HG03469 (cell line): ENCODE data around the gene MRPL1.
A peak's percentile ranks its signal among the peaks of the same experiment; 100 is the strongest.

ENCODE experiments used
- ATAC-seq: cut with Tn5 transposase; IDR thresholded peaks from one replicate; pipeline ENCODE4 v1.9.1; 2021; ENCODE audit warnings: mild to moderate bottlenecking, moderate library complexity, moderate number of reproducible peaks; ENCODE audit not compliant: unreplicated experiment

MRPL1 gene

DNA sequence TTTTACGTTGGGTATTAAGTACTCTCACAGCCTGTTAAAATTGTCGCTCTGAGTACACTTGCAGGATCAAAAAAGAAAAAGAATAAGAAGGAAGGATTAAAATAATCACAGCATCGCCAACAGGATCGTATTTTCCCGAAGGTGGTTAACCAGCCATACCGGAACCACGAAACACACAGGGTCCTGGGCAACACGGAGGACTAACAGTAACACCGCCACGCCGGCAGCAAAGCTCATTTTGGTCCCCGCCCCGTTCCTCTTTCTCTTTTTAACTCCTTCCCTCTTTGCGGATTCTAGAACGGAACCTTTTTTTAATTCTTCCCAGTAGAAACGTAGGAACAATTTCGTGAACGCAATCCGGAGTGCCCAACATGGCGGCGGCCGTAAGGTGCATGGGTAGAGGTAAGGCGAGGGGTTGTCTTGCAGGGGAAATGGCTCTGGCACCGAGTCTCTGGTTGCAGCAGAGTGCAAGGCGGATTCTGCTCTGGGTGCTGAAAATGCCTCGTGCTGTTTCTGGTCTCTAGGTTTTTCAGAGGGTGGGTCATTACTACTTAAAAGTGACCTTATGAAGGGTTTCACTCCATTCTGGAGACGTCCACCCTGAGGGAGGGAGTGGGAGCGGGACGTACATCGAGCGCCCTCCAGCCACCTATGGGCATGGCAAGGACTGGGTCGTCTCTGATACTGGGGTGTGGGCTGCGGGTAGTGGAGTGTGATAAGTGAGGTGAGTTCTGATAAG is at the start of gene MRPL1:
MRPL1 (plus strand) TSS at position 353 of the 739 bp plus-strand sequence; CDS start at position 372, 19 bp downstream.
- peak; percentile 69 for ATAC-seq

DNA sequence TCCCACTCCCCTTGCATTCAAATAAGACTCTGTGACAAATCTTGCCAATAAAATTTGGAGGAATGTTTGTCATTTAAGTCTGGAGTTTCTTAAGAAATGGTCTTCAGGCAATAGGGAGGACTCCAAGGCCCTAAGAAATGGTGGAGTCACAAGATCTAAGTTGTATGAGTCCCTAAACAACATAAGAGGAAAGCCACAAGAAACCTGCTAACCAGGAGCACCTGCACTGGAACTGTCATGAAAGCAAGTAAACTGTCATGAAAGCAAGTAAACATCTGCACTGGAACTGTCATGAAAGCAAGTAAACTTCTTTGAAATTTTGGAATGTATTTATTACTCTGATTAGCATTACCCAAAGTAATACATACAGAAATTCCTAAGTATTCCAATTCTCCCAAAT is 47.0 kb upstream of the MRPL1 start:
- no peak for ATAC-seq

DNA sequence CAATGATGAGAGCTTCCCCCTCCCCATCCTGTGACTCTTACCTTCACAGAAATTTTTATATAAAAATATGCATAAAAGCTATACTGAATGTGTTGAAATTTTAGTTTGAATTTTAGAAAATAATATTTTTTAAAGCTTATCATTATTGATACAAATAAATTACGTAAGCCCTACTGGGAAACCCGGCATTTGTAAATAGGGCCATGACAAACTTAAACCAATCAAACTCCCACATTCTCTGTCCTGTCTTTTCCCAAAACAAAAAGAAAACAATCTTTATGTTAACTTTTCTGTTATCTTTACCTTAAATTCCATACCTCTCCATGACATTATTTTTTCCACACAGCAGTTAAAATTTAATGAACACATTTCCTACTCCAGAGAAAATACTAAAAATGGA is 46.1 kb upstream of the MRPL1 start:
- no peak for ATAC-seq

DNA sequence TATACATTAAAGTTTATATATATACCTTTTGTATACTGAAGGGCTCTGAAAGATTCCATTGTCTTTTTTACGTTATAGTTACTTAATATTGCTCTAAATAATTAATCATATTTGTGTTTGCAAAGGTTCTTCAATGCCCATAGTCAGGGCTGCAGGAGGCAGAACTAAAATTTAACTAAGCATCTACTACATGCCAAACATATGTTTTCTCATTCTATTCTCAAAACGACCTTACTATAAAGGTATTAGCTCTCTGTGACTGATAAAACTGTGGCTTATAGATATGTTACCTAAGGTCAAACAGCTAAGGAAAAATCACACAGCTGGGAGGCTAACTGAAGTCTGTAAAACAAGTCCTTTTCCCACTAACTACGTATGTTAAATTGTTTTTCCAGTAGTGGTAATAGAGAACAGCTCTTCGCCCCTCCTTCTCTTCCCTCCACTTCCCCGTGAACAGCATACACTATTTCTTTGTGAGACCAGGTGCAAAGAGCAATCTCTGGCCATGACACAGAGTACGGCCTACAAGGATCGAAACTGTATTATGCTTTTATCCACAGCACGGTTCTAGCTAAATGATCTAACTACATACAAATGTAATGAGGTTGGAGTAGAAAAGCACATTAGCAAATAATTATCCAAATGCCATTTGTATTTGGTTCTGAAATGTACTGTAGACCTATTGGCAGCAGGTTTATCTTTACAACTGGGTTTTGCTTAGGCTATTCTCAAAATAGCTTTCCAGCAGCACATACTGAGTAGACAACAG is 45.1 kb upstream of the MRPL1 start:
- ATAC-seq, result no peak

DNA sequence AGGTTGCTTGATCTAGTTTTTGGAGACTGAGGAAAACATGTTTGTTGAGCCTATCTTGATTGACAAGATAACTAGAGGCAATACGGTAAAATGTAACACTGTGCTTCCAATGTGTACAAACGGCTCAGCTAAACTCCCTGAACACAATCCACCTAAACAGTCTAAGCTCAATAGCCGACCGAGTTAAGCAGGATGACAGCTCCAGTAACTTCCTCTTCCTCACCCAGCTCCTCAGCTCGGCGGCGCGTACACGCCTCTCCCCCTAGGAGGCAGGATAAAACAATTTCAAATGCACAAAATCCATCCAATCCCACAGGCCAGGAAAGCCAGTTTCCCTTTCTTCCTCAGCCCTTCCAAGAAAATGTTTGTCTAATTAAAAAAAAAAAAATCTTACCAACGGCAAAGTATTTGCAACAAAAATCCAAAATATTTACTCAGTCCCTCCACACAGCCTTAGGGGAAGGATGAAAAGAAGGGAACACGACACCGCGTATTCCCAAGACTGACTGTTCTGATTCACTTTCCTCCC is 44.5 kb upstream of the MRPL1 start:
- ATAC-seq, result no peak

DNA sequence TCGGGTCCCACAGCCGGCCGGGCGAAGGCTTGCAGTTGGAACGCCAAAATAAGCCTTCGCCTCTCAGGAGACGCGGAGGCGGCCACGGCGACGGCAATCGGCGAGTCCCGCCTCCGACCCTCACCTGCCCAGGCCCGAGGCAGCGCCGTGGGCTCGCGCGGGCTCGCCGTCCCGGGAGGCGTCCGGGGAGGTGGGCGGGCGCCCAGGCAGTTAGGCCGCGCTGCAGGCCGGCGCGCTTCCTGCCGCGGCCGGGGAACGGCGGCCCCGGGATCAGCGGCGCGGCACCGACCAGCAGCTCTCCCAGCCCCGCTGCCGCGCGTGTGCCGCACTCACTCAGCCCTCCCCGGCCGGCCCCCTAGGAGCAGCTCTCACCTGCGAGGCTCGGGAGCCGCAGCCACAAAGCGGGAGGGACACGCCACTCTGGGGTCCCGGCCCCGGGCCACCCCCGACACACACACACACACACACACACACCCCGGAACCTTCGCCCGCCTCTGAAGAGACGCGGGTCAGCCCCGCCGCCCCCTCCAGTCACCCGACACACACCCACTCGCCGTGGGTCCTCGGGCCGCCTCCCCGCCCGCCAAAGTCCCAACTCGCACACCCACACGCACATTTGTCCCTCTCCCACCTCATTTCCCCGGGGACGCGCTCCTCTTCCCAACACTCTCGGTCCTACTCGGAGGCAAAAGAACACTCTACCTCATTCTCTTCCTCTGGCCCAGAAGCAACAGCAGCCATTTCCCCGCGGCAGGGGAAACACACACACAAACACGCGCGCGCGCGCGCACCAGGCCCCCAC is 43.8 kb upstream of the MRPL1 start, which contains the start of gene CNOT6L:
CNOT6L (minus strand) TSS at position 767 of the 802 bp plus-strand sequence; CDS start at position 707, 60 bp downstream.
- ATAC-seq, result no peak

DNA sequence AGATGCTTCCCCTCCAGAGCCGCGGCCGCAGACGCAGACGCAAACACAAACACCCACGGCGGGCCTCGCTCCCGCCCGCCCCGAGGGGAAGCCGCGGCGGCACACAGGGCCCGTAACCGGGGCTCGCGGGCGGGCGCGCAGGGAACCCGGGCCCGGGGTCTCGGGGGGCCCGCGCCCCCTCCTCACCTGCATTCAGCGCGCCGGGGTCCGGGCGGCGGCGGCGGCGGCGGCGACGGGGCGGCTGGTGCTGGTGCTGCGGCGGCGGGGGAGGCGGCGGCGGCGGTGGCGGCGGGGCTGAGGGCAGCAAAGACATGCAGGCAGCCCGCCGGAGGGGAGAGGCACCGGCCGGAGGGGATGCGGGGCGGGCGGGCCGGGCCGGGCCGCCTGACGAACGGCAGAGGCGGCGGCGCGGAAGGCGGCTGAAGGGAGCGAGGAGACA is 43.2 kb upstream of the MRPL1 start:
- ATAC-seq, result no peak

DNA sequence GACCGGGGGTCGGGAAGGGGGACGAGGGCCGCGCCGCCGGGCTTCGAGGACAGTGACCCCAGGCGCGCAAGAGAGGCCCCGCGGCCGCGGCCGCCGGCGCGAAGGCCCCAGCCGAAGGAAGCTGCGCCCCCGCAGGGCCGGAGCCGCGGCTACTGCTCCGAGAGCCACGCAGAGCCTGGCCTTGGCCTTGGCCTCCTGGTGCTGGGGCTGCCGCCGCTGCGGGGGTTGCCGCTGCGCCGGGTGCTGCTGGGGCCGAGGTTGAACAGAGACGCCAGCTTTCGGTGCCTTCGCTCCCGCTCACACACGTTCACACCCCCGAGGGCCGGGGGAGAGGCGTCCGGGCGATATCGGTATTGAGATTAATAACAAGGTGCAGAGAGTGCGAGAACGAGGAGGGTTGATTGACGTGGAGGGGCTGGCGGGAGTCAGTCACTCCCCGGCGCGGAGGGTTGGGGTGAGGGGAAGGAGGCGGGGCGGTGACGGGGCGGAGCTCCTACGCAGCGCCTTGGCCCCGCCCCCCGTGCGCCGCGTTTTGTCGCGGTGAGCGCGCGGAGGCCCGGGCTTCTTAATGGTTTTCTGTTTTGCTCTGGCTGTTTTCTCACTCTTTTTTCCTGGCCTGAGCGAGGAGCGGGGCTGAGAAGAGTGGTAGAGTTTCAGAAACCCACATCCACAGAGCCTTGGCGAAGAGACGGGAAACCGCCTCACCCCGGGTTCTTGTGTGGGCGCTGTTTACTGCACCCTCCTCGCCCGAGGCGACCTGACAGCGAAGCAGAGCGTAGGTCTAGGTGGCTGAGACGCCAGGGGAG is 42.6 kb upstream of the MRPL1 start:
- ATAC-seq, result peak; percentile 63

DNA sequence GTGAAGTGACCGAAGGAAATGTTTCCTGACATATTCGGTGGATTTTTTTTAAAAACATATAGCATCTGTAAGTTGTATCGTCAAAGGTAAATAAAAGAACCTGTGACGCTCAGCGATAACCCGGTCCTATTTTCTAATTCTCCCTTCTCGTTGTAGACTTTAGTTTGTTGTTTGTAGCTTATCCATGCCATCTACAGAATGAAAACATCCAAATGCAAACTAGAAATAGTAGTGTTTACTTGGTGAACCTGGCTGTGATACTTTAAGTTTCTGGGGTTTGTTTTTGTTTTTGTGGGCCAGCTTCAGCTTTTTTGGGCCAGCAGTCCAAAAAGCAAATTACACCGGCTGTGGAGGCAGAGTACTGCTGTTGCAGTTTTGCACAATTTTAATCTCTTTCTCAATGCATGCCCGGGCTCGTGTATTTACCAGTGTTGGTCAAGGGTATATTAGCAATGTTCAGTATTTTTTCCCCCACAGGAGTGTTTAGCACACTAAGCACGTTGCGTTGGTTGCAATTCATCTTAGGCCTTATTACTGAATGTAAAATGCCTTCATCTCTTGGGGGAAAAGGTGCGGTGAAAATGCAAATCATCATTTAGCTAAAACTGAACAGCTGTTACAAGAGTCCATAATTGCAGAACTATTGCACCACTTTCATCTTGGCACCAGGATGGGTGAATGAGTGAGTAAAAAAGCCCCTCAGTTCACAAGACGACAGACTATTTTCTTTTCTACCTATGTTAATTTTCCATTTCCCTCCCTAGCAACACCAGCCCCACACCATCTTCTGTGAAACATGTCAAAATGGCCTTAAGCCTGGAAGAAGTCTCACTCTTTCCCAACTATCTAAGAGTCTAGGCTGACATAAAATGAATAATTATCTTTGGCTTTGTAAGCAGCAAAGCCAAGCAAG is 41.7 kb upstream of the MRPL1 start:
- no peak for ATAC-seq

DNA sequence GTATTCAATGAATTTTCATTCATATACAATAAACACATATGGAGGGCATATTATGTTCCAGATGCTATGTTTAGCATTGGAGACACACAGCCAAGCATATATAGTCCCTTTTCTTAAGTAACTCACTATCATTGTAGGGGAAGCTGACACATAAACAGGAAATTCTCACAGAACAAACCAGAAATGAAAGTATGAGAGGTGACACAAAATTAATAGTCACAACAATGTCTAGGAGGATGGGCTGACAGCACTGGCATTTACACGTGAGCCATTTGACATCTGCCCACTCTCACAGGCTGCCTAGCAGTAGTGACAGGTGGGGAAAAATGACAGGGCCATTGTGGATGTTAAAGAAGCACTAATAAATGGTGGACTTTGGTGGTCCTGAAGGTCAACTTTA is 40.9 kb upstream of the MRPL1 start:
- ATAC-seq, result no peak

DNA sequence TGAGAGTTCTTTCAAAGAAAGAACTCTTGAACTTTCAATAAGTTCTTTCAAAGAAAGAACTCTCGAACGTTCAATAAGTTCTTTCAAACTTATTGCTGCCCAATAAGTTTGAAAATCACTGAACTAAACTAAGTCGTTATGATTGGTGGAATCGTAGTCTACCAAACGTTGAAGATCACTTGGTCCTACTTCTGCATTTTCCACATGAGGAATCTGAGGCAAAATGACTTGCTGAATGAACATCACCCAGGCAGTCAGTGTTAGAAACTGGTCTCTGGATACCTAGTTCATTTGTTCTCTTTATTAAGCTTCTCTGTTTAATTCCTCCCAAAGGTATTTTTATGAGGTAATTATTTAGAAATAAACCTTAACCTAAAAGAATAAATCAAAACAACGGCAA is 36.4 kb upstream of the MRPL1 start:
- no peak for ATAC-seq

DNA sequence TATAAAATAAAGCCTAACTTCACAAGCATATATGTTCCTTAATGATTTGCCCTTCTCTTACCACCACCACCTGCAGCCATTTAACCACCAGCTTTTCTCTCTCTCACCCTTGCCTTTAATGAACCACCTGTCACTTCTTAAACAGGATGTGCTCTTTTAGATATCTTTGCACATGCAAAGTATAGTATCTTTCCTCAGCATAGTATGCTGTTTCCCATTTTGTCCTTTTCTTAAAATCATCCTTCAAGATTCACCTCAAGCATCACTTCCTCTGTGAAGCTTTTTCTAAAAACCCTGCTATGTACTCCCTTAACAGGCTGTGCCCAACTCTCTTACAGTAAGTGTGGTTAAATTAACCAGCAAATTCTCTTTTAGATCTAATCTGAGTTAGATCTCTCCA is 35.3 kb upstream of the MRPL1 start:
- no peak for ATAC-seq

DNA sequence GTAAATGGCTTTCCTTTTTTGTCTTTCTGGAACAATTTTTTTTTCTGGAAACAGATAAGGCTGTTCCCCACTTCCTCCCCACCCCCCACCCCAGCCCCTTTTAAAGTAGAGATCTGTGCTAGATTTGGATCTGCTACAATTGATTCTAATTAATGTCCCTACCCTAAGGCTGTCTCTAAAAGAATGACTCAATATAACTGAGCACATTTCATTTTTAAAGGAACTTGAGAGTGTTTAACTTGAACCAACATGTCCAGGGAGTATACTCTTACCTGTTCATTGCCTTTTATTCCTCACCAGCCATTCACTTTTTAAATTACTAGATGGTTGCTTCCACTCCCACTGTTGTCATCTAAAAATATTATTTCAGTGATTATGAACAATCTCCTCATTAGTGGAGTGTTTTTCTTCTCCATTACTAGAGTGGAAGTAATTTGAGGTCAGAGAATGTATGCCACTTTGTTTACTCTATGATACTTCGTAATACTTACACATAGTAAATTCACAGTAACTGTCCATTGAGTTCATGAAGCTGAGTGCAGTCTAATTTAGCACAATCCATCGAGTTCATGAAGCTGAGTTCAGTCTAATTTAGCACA is 29.4 kb upstream of the MRPL1 start:
- ATAC-seq, result no peak

DNA sequence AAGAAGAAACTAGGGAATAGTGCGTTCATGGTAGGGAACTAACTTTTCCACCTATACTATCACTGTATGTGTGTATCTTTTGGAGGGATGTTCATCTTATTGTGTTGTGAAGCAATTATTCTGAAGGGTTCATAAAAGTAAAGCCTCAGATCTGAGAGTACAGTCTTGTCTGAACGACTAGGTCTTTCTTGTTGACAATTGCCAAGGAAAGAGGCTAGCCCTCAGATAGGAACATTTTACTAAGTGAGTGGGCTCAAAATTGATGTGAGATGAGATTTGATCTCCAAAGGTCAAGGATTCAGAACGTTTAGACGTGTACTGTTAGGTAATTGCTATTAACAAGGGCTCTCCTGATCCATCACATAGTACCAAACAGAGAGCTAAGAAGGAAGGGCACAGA is 28.2 kb upstream of the MRPL1 start:
- ATAC-seq, result no peak

DNA sequence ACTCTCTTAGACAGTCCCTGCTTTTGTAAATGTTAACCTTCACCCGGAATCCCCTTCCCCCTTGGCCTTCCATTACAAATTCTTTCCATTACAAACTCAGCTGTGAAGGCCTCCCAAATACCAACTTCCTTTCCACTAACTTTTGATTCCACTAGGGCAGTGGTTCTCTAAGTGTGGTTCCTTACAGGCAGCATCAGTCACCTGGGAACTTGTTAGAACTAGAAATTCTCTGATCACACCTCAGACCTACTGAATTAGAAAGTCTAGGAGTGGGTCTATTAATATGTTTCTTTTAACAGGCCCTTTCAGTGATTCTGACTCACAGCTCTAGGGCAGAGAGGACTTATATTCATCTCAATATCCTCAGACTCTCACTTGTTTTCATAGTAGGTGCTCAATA is 19.0 kb upstream of the MRPL1 start:
- ATAC-seq, result no peak

DNA sequence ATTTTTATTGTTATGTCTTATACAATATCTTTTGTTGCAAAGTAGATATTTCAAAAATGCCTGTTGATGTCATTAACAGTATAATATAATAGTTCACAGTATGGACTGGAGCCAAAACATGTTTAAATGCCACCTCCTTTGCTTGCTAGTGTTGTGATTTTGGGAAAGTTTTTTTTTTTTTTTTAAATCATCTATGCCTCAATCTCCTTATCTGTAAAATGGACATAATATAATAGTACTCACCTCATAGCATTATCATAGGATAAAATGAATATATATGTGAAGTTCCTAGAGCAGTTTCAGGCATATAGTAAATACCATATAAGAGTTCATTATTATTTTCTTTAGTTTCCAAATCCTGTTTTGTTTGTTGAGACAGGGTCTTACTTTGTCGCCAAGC is 18.3 kb upstream of the MRPL1 start:
- no peak for ATAC-seq

DNA sequence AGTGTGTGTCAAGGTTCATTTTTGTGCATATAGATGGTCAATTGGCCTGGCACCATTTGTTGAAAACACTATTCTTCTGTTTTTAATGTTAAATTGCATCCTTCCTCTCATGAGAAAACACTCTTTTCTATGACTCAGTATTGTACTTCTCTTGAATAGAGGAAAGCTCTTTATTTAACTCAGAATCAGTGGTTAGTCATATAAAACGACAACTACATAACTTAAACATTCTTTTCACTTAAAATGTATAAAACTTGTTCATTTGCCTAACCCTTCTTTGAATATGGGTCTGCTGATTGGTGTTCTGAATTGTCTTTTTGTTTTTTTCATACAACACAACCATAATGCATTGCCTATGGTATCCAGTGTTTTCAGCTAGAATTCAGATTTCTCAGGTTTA is 17.2 kb upstream of the MRPL1 start:
- no peak for ATAC-seq

DNA sequence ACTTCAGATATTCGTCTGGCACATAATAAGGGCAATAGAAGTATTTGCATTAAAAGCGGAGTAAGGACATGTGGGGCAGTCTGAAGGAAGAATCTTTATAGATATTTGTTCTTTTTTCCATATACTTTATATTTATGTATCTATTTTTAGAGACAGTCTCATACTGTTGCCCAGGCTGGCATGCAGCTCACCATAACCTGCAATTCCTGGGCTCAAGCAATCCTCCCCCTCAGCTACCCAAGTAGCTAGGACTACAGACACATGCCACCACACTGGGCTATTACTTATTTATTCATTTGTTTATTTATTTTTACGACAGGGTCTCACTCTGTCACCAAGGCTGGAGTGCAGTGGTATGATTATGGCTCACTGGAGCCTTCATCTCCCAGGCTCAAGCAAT is 16.7 kb upstream of the MRPL1 start:
- no peak for ATAC-seq

DNA sequence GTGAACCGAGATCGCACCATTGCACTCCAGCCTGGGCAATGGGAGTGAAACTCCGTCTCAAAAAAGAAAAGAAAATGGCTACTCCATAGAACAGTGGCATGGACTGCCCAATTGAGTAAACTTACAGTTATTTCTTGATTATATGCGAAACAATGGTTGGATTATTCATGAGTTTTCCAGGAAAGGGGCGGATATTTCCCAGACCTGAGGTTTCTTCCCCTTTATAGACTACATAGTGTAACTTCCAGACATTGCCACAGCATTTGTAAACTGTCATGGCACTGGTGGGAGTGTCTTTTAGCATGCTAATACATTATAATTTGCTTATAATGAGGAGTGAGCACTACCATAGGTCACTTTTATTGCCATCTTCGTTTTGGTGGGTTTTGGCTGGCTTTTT is 14.1 kb upstream of the MRPL1 start:
- no peak for ATAC-seq
